HG03045 (cell line): ENCODE data around the gene TNIK.

ENCODE experiments used
- ATAC-seq: cut with Tn5 transposase; IDR thresholded peaks from one replicate; pipeline ENCODE4 v1.9.1; 2021; ENCODE audit warnings: mild to moderate bottlenecking, moderate library complexity; ENCODE audit not compliant: unreplicated experiment

The TNIK gene

GRCh38 chr3:171058873-171059603 lies 401.2 kb downstream of the TNIK start:
- ATAC-seq = no peak

- ATAC-seq = no peak
Observed at GRCh38 chr3:171058058-171058457, 402.1 kb downstream of the TNIK start.

GRCh38 chr3:171057072-171057471 lies 403.1 kb downstream of the TNIK start:
- ATAC-seq = no peak

- ATAC-seq = no peak
Observed at GRCh38 chr3:171056528-171056927, 403.7 kb downstream of the TNIK start.

GRCh38 chr3:171055336-171056178 lies 404.6 kb downstream of the TNIK start:
- ATAC-seq = no peak

GRCh38 chr3:171054921-171055320 lies 405.3 kb downstream of the TNIK start:
- ATAC-seq = no peak

- no peak for ATAC-seq
Observed at GRCh38 chr3:171054231-171054630, 406.0 kb downstream of the TNIK start.

GRCh38 chr3:171049861-171050444 lies 410.3 kb downstream of the TNIK start:
- ATAC-seq = peak; percentile 82

GRCh38 chr3:171046760-171047159 lies 413.4 kb downstream of the TNIK start:
- ATAC-seq = no peak

GRCh38 chr3:171044835-171045793 lies 415.1 kb downstream of the TNIK start:
- no peak for ATAC-seq

GRCh38 chr3:171044384-171044783 lies 415.8 kb downstream of the TNIK start:
- ATAC-seq = no peak

GRCh38 chr3:171039674-171040073 lies 420.5 kb downstream of the TNIK start:
- no peak for ATAC-seq

- ATAC-seq = no peak
Observed at GRCh38 chr3:171038342-171038741, 421.9 kb downstream of the TNIK start.

- ATAC-seq = no peak
Observed at GRCh38 chr3:171028779-171029232, 431.4 kb downstream of the TNIK start.

GRCh38 chr3:171028025-171028778 lies 432.0 kb downstream of the TNIK start:
- ATAC-seq = no peak

GRCh38 chr3:171026597-171027293 lies 433.5 kb downstream of the TNIK start, which contains the start of gene SLC2A2:
TSS of gene SLC2A2 (minus strand) at chr3:171026720. CDS start at chr3:171026670, 50 bp downstream.
- no peak for ATAC-seq

- no peak for ATAC-seq
Observed at GRCh38 chr3:171023566-171023965, 436.6 kb downstream of the TNIK start.

- no peak for ATAC-seq
Observed at GRCh38 chr3:171021377-171021776, 438.8 kb downstream of the TNIK start.
